ENCODE results near the gene XKR7.

The XKR7 gene

DNA sequence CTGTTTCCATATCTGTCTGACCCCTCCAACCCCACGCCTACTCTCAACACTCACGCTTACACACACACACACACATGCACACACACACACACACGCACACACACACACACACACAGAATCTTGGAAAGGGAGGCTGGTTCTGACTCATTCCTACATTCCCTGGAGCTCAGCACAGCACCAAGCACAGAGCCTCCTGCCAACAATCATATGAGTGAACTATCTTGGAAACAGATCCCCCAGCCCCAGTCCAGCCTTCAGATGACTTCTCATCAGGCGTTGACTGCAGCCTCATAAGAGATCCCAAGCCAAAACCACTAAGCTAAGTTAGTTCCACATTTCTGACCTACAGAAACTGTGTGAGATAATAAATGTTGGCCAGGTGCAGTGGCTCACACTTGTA, 70.0 kb downstream of the XKR7 start:
- DNase-seq (ENCODE audit: low read depth in 2 of 2): peak in 1 of 2 experiments; percentile 26

DNA sequence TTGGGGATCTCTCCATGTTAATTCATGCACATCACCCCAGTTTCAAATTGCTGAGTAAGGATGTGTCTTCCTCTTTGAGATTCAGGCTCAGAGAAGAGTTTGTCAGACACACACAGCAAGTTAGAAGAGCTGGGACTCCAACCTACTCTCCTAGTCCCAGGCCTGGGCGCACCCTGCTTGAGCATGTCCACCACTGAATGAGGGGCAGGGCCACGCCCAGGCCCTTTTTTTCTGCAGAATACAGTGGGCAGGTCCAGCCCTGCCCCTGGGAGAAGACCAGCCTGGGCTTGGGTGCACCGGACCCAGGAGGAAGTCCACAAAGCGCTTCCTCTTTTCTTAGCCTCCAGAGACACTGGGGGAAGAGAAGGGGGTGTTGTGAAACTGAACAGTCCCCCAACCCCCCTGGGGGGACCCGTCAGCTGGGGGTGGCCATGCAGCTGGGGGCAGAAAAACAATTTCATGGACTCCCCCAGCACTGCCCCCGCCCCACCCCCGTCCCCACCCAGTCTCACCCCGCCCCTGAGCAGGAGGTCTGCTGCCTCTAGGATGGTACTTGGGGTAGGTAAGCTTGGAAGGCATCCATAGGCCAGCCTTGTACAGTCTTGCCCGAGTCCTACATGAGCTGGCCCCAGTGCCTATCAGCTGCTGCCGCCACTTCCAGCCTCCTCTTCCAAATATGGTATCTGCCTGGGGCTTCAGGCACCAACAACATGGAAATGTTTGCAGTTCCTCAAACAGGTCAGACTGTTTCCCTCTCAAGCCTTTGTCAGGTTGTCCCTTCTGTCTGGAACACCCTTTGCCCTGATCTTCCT, 72.4 kb downstream of the XKR7 start:
- no peak for DNase-seq (ENCODE audit: low read depth in 2 of 2)

DNA sequence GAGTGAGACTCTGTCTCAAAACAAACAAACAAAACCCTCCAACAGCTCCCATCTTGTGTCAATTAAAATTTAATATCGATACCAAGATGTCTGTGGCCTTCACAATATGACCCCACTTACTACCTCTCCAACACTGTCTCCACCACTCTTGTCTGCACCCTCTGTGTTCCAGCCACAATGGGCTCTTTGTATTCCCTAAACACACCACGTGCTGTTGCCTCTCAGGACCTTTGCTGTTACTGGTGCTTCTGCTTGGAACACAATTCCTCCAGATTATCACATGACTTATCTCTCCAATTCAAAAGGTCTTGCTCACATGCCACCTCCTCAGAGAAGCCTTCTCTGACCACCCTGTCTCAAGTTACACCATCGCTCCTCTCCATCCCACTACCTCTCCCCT, 78.0 kb downstream of the XKR7 start:
- no peak for DNase-seq (ENCODE audit: low read depth in 2 of 2)

DNA sequence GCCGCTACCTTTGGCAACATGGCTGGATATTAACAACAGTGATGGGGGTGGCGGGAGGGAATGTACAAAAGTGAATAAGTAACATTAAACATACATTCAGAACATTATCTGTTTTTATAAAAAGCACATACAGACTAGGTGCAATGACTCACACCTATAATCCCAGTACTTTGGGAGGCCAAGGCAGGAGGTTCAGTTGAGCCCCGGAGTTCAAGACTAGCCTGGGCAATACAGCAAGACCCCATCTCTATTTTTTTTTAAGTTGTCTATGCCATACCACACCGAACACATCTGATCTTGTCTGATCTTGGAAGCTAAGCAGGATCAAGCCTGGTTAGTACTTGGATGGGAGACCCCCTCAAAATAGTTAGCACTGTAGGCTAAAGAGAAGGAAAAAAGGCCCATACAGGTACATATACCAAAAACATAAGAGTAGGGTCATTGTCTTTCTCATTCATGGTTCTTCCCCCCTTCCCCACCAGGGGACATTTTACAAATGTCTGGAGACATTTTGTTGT, 82.4 kb downstream of the XKR7 start:
- no peak for DNase-seq (ENCODE audit: low read depth in 2 of 2)

DNA sequence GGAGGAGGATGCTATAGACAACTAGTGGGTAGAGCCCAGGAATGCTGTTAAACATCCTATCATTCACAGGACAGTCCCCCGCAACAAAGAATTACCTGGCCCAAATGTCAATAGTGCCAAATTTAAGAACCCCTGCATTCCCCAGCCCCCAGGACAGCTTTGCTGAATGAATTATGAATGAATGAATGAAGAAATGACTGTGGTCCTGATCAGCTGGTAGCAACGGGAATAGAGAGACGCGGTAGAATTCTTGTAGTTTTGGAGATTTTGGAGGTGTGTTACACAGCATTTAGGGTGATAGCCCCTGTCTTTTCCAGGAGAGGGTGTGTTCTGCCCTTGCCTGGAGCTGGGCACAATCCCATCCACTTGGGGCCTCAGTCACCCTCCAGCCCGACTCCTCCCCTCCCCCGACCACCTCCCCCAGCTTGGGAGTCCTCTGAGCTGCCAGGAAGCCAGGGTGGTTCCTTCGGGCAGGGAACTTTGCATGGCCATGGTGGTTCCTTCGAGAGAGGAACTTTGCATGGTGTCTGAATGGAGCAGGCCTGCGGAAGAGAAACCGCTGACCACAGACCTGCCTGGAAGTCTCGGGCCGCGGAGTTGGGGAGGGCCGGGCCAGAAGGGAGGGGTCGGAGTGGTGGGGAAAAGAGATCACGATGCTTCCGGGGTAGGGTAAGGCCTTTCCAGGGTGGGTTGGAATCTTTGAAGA, 83.1 kb downstream of the XKR7 start:
- DNase-seq (ENCODE audit: low read depth in 2 of 2): no peak

DNA sequence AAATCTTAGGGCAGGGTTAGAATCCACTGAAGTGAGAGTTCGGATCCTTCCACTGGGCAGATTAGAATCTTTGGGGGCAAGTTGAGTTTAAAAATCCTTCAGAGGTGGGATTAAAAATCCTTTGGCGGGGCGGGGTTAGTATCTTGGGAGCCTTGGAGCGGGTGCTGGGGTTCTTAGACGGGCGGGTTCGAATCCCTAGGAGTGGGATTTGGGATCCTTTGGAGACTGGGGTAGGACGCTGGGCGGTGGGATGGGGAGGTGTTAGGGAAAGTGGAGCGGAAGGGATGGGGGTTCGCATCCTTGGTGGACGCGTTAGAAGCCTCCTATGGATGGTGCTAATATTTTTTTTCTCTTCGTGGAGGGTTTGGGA, 83.8 kb downstream of the XKR7 start:
- no peak for DNase-seq (ENCODE audit: low read depth in 2 of 2)

DNA sequence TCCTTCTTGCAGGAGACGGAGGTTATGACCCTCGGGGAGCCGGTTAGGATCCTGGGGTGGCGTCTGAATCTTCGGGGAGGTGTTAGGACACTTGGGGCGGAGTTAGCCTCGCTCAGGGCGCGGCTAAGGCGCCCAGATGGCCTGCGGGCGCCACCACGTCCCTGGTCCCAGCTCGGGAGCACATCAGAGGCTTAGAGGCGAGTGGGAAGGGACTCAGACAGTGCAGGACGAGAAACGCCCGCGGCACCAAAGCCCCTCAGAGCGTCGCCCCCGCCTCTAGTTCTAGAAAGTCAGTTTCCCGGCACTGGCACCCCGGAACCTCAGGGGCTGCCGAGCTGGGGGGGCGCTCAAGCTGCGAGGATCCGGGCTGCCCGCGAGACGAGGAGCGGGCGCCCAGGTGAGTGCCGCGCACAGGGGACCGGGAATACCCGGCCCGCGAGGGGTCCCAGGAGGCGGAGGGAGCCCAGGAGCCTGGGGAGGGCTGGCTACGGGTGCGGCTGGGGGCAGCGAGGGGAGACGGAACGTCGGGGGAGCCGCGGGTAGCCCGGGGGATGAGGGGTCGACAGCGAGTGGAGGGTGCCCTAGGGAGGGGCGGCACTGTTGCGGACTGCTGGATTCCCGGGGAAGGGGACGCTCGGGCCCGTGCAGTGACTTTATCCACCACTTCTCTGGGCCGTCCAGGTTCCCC, 84.3 kb downstream of the XKR7 start, which contains the start of gene HCK:
HCK (plus strand) TSS at position 153 of the 688 bp plus-strand sequence.
- DNase-seq (ENCODE audit: low read depth in 2 of 2): no peak

DNA sequence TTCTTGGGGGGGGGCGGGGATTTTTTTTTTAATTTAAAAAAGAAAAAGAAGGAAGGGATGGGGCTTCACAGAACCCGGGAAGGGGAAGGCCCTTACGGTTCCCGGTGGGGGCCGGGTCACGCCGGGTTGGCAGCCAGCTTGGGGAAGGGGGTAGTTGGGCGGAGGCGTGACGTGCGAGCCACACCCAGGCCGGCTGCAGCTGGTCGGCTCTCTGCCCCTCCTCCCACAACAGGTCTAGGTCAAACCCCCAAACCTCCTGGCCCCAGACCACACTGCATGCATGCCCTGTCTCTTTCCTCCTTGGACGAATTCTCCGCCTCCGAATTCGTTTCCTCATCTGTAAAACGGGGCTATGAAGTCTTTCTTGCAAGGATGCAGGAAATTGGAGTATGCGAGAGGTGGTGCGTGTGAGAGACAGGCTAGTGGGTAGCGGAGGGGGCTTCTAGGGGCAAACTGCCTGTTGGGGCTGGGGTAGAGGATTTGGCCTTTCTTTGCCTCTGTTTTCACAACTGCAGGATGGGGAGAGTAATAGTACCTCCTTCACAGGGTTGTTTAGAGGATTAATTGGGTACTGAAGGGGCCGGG, 84.9 kb downstream of the XKR7 start:
- DNase-seq (ENCODE audit: low read depth in 2 of 2): no peak
